Esophagus muscularis mucosa (tissue), 4 donors: ENCODE data around the gene DNAAF5. TPM values are rescaled to one million over a fixed set of nuclear protein-coding genes. Genes with fewer than 3 reads are reported as not detected.
A peak's percentile ranks its signal among the peaks of the same experiment; 100 is the strongest.

Experiments
- DNase-seq: peaks from one replicate; pipeline ENCODE4 v3.0.0-alpha.2; 2017; ENCODE audit errors: extremely low spot score
- H3K27ac ChIP-seq, 4 donors: fragments of 200-600 bp; sonication (generic); replicated peaks in 1 of 4; 1 replicate in 3 of 4; 2 replicates in 1 of 4; pipeline ENCODE4 v1.5.1; 2016 to 2019; ENCODE audit warnings: mild to moderate bottlenecking in 1 of 4
- H3K27me3 ChIP-seq, 4 donors: fragments of 200-600 bp; sonication (generic); one replicate each; pipeline versions ENCODE4 v1.5.1 to v1.6.0; 2016 to 2019
- H3K36me3 ChIP-seq, 4 donors: fragments of 200-600 bp; sonication (generic); one replicate each; pipeline ENCODE4 v1.5.1; 2016 to 2019
- H3K4me1 ChIP-seq, 4 donors: fragments of 200-600 bp; sonication (generic); one replicate each; pipeline ENCODE4 v1.5.1; 2016 to 2019
- H3K4me3 ChIP-seq, 4 donors: fragments of 200-600 bp; sonication (generic); 1 replicate in 2 of 4; 2 replicates in 2 of 4; pipeline ENCODE4 v1.5.1; 2016 to 2019; ENCODE audit warnings: mild to moderate bottlenecking in 4 of 4, moderate library complexity in 1 of 4
- H3K9me3 ChIP-seq, 4 donors: fragments of 200-600 bp; sonication (generic); 1 replicate in 3 of 4; 2 replicates in 1 of 4; pipeline ENCODE4 v1.5.1; 2016 to 2019
- CTCF ChIP-seq, 3 experiments: fragments of 200-600 bp in 2 of 3; fragments of 450-650 bp in 1 of 3; sonication (generic) in 2 of 3; IDR thresholded peaks; one replicate each; pipeline ENCODE4 v1.5.1; 2017 to 2019; ENCODE audit warnings: antibody characterized with exemption in 3 of 3, mild to moderate bottlenecking in 2 of 3, moderate library complexity in 1 of 3
- EP300 ChIP-seq: sonication (generic); formaldehyde crosslinking; IDR thresholded peaks from one replicate; pipeline ENCODE4 v1.6.1; 2017; ENCODE audit warnings: antibody characterized with exemption
- POLR2A ChIP-seq: fragments of 450-650 bp; IDR thresholded peaks from one replicate; pipeline ENCODE4 v1.6.1; 2017; ENCODE audit warnings: antibody characterized with exemption, moderate library complexity, mild to moderate bottlenecking, low read depth
- POLR2AphosphoS5 ChIP-seq, 2 donors: sonication (generic); formaldehyde crosslinking; IDR thresholded peaks; one replicate each; pipeline ENCODE4 v1.6.1; 2017; ENCODE audit warnings: antibody characterized with exemption in 2 of 2
- WGBS: methylation state at CpG from one replicate; pipeline ENCODE4 v1.1.5; 2018; 5-methylcytosine and 5-hydroxymethylcytosine counted together
- intact Hi-C: fragments of 100-400 bp; cut with DNase I; formaldehyde crosslinking; loops from one replicate; pipeline ENCODE4 v1.15.1; 2023
- total RNA-seq, 4 donors: library from RNA; depleted of rRNA; stranded (reverse); fragments of >200 nt; gene quantifications; one replicate each; pipeline versions ENCODE4 v1.1.0 to v1.2.1, GENCODE V29; 2016

DNAAF5 gene
- total RNA-seq, 4 donors from 2014 or later: 21.2 to 32.7 (median 29.4) TPM

GRCh38 chr7:696812-697551 lies 29.5 kb upstream of the DNAAF5 start:
- Histone ChIP-seq H3K9me3 (no peaks in the 10 kb centered on the region), H3K27me3 (no peaks in the 10 kb centered on the region), H3K27ac (peak overlapping the region in 1 of 4 donors; percentile 56), H3K36me3 (no peaks in the 10 kb centered on the region), H3K4me1 (peaks cover 11 to 29% (median 17%) of the 10 kb centered on the region in 4 donors), H3K4me3 (no peak overlapping the region)
- 70% methylated on average over 24 of the region's 29 CpGs for WGBS
- intact Hi-C loops: no loop called here
- no peak for DNase-seq
- no peak for TF ChIP-seq POLR2A
- TF ChIP-seq EP300: no peak
- TF ChIP-seq POLR2AphosphoS5 (IDR thresholded peaks at IDR 0.05): no peak
- TF ChIP-seq CTCF (IDR thresholded peaks at IDR 0.05): no peak

DNA sequence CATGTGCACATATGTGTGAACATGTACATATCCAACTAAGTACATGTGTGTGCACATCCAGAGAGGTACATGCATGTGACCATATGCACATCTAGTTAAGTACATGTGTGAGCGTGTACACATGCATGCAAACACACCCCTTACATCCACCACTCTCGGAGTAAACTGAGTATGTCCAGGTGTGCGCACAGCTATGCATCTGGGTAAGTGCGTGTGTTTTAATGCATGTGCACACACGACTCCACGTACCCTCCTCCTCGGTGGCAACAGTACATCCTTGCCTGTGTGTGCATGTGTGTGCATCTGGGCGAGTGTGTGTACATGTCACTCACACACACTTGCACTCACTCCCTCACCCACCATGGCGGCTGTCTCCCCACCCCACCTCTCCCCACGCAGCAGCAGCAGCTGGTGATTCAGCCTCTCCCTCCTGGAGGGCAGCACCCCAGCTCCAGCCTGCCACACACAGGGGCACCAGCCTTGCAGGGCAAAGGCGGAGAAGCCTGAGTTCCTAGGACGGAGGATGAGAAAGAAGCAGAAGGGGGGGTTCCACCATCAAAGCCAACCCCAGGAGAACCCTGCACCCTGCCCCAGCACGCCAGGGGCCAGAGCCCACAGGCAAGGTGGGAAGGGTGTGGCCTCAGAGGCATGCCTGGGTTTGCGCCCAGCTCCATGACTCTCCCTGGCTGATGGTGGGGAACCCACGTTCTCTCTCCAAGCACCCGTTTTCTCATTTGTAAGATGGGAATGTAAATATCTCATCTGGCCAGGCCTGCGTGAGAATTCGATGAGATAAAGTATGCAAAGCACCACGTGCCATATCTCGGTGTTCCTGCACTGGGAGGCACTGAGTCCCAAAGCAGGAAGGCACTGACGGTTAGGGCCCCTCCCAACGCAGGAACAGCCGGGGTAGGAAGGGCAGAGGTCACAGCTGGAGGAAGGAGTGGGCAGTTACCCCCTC lies 27.7 kb upstream of the DNAAF5 start:
- Histone ChIP-seq H3K9me3 (no peaks in the 10 kb centered on the region), H3K27ac (peak overlapping the region in 1 of 4 donors; percentile 10), H3K4me3 (no peak overlapping the region), H3K36me3 (no peaks in the 10 kb centered on the region), H3K4me1 (peaks cover 10 to 25% (median 11%) of the 10 kb centered on the region in 4 donors), H3K27me3 (no peaks in the 10 kb centered on the region)
- TF ChIP-seq POLR2AphosphoS5 (IDR thresholded peaks at IDR 0.05) (peak in 1 of 2 donors; percentile 37), CTCF (IDR thresholded peaks at IDR 0.05) (no peak)
- no peak for DNase-seq
- WGBS: 78% methylated on average over 23 of the region's 23 CpGs
- intact Hi-C loops: no loop called here

DNA sequence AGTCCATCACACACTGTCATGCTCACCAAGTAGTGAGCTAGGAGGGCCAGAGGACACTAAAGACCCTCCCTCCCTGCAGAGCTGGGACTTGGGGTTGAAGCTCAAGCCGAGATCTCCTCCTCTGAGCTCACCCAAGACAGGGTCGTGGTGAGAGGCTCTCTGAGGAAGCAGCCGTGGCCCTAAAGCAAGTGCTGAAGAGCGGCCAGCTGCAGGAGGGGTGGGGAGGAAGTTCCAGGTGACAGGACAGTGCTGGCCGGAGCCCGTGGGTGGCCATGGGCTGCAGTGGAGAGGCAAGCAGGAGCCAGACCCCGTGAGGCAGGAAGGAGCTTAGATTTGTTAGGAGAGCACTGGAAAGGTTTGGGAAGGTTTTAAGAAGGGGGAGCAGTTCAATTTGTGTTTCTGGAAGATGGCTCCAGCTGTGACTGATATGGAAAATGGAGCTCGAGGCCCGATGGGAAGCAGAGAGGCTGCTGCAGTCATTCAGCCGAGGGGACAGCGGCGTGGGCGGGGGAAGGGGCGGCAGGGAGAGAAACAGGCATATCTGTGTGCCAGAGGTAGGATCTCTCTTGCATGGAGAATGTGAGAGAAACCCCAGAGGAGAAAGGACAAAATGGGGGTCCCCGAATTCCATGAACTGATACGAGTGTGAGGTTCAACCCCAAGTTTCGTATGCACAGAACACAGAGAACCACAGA lies 26.9 kb upstream of the DNAAF5 start:
- Histone ChIP-seq H3K36me3 (no peaks in the 10 kb centered on the region), H3K27me3 (no peaks in the 10 kb centered on the region), H3K4me3 (no peak overlapping the region), H3K4me1 (peaks cover 10 to 25% (median 11%) of the 10 kb centered on the region in 4 donors), H3K27ac (peak overlapping the region in 2 of 4 donors; percentile 35 to 39), H3K9me3 (no peaks in the 10 kb centered on the region)
- TF ChIP-seq POLR2AphosphoS5 (IDR thresholded peaks at IDR 0.05) (no peak), EP300 (no peak), CTCF (IDR thresholded peaks at IDR 0.05) (no peak), POLR2A (no peak)
- no peak for DNase-seq
- intact Hi-C loops: no loop called here
- 71% methylated on average over 17 of the region's 17 CpGs for WGBS

DNA sequence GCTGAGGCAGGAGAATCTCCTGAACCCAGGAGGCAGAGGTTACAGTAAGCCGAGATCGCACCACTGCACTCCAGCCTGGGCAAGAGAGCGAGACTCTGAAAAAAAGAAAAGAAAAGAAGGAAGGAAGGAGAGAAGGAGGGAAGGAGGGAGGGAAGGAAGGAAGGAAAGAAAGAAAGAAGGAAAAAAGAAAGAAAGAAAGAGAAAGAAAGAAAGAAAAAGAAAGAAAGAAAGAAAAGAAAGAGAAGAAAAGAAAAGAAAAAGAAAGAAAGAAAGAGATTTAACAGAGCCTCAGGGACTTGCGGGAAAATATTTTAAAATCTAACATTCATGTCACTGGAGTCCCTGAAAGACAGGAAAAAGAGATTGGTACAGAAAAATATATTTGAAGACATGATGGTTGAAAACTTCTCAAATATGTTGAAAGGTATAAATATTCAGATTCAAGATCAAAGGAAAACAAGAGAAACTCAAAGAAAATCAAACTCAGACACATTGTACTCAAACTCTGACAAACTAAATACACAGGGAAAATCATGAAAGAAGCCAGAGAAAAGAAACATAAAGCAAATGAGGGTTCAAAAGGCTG lies 25.3 kb upstream of the DNAAF5 start:
- Histone ChIP-seq H3K4me3 (no peak overlapping the region), H3K9me3 (no peaks in the 10 kb centered on the region), H3K4me1 (peaks cover 11 to 38% (median 19%) of the 10 kb centered on the region in 4 donors), H3K27me3 (no peaks in the 10 kb centered on the region), H3K27ac (no peak overlapping the region), H3K36me3 (no peaks in the 10 kb centered on the region)
- TF ChIP-seq POLR2A (no peak), EP300 (no peak), CTCF (IDR thresholded peaks at IDR 0.05) (no peak), POLR2AphosphoS5 (IDR thresholded peaks at IDR 0.05) (no peak)
- DNase-seq: no peak
- intact Hi-C loops: no loop called here
- WGBS: 81% methylated on average over 4 of the region's 4 CpGs
